Measurements from ENCODE around the gene MFSD12.
"Not testable (repeated sequence)": the region's sequence is repeated elsewhere in the genome, so short reads cannot be mapped to it uniquely, and the experiment has no call there.

Gene MFSD12

DNA sequence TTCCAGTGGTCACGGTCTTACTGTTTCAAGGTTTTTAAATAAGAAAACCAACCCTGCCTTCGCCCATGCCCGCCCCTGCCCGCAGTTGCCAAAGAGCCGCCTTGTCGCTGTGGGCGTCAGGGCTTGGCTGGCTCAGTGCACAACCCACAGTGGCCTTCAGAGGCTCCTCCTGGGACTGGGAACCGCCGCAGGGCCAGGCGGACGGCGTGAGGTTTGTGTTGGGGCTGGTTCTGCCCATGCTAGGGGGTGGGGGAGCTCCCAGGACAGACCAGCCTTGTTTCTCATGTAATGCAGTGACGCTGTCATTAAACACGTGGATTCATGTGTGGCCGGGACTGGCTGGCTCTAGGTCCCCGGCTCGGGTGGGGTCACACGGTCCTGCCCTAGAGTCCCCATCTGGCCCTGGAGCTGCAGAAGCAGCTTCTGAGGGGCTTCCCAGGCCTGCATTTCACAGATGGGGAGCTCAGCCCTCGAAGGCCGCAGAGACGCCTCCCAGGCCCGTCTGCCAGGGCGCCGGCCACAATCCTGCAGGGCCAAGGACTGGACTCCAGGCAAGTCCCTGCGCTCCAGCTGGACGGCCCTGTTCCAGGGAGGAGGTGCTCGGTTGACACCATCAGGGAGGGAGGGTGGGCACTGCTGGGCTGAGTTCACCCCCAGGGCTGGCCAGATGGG lies 20.8 kb downstream of the MFSD12 start:
- no peak for FAIRE-seq

- FAIRE-seq: no peak
Measured at GRCh38 chr19:3535981-3536380, 21.4 kb downstream of the MFSD12 start.

GRCh38 chr19:3535563-3535965 lies 21.8 kb downstream of the MFSD12 start:
- no peak for FAIRE-seq

DNA sequence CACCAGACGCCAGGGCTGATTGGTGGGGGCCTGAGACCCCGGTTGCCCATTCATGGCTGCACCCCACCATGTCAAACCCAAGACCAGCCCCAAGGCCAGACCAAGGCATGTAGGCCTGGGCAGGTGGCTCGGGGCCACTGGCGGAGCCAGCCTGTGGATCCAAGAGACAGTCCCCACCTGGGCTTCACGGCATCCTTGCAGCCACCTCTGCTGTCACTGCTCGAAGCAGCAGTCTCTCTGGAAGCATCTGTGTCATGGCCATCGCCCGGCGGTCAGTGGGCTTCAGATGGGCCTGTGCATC lies 22.2 kb downstream of the MFSD12 start:
- no peak for FAIRE-seq

DNA sequence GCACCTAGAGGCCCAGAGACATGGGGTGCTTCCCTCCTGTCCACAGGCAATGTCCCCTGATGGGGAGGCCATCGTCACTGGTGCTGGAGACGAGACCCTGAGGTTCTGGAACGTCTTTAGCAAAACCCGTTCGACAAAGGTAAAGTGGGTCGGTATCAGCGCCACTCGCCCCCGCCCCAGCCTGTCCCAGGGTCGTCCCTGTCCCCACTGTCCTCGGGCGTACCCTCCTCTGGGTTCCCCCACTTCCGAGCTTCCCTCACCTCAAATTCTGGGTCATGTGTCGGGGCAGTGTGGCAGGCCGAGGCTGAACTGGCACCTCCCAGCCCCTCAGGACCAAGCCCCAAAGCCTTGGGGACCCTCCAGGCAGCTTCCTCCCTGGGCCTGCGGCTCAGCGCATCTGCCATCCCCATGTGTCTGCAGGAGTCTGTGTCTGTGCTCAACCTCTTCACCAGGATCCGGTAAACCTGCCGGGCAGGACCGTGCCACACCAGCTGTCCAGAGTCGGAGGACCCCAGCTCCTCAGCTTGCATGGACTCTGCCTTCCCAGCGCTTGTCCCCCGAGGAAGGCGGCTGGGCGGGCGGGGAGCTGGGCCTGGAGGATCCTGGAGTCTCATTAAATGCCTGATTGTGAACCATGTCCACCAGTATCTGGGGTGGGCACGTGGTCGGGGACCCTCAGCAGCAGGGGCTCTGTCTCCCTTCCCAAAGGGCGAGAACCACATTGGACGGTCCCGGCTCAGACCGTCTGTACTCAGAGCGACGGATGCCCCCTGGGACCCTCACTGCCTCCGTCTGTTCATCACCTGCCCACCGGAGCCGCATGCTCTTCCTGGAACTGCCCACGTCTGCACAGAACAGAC lies 22.8 kb downstream of the MFSD12 start:
- no peak for FAIRE-seq

DNA sequence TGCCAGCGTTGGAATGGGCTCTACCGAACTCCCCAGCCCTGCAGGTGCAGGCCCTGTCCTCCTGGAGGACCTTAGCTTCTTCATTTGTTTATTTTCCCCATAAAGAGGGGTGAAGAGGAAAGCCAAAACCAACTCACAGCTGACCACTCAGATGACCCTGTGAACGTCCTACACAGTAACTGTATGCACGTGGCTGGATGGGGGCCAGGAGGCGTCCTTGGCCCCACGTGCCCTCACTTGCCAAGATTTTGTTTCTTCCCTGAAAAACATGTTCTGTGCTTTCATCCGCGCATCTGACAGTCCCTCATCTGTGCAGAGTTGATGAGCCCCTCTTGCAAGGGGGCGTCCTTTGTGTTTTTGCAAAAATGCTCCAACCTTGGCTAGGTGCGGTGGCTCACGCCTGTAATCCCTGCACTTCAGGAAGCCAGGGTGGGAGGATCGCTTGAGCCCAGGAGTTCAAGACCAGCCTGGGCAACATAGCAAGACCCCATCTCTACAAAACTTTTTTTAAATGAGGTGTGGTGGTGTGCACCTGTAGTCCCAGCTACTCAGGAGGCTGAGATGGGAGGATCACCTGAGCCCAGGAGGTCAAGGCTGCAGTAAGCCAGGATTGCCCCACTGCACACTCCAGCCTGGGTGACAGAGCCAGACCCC lies 23.7 kb downstream of the MFSD12 start:
- FAIRE-seq: no peak

DNA sequence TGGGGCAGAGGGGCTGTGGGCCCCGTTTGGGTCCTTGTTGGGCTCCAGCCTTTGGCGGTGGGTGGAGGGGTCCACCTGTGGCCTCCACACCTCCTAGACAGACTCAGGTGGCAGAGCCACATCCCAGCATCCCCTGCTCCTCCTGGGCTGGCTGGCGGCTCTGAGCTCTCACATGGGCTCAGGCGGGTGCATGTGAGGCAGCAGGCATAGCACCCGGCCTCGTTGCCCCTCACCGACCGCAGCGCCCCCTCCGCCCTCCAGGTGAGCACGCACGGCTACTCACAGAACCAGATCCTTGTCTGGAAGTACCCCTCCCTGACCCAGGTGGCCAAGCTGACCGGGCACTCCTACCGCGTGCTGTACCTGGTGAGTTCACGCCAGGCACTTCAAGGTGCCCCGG lies 24.4 kb downstream of the MFSD12 start:
- FAIRE-seq: no peak

GRCh38 chr19:3532154-3532786 lies 25.1 kb downstream of the MFSD12 start:
- FAIRE-seq: no peak

DNA sequence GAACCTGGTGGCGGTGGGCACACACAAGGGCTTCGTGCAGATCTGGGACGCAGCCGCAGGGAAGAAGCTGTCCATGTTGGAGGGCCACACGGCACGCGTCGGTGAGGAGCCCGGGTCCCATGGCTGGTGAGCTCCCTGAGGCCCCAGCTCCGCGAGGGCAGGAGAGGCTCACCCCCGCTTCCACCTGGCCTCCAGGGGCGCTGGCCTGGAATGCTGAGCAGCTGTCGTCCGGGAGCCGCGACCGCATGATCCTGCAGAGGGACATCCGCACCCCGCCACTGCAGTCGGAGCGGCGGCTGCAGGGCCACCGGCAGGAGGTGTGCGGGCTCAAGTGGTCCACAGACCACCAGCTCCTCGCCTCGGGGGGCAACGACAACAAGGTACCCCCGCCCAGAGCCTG lies 25.7 kb downstream of the MFSD12 start:
- no peak for FAIRE-seq

- no peak for FAIRE-seq
Measured at GRCh38 chr19:3530389-3530788, 27.0 kb downstream of the MFSD12 start.

- FAIRE-seq: not testable (repeated sequence)
Measured at GRCh38 chr19:3529299-3529698, 28.1 kb downstream of the MFSD12 start.

GRCh38 chr19:3528539-3529211 lies 28.7 kb downstream of the MFSD12 start:
- FAIRE-seq: no peak

DNA sequence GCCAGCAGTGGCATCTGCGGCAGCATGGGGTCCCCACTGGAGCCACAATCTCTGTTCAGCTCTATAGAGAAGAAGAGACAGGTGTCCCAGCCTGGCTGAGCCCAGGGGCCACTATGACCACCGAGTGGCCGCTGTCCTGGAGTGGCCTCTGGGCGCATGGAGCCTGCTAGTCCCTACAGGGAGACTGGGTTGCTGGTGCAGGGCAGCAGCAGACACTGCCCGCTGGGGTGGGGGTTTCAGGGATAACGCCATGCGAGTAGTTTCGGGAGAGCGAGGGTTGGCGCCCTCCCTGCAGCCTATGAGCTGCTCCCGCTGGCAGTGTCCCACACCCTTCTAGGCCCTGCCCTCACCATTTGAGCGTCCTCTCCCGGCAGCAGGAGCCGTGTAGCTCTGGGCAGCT lies 29.3 kb downstream of the MFSD12 start:
- no peak for FAIRE-seq

- no peak for FAIRE-seq
Measured at GRCh38 chr19:3527238-3527910, 30.0 kb downstream of the MFSD12 start.

DNA sequence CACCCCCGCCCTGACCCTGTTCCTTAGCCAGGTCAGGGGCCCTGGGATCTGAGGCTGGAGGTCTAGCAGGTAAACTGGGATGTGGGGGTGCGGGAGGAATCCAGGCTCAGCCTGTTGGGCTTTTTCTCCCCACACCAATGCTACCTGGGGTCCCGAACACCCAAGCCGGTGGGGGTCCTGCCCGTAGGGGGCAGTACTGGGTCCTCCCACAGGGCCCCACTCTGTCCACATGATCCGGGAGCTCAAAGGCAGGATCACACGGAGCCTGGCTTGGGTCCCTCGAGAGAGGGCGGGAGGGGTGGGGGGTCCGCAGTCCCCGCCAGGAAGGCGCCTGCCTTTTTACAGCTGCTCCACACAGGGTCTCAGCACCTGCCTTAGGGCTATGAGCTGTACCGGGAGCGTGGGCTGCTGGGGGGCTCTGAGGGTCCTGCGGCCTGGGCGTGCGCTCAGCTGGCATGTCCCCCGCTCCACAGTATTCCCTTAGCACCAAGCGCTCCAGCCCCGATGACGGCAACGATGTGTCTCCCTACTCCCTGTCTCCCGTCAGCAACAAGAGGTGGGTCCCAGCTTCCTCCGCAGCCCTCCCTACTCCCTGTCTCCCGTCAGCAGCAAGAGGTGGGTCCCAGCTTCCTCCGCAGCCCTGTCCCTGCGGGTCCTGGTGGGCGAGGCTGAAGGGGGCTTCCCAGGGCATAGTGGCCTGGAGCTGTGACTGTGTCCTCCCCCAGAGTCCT lies 30.7 kb downstream of the MFSD12 start:
- no peak for FAIRE-seq

DNA sequence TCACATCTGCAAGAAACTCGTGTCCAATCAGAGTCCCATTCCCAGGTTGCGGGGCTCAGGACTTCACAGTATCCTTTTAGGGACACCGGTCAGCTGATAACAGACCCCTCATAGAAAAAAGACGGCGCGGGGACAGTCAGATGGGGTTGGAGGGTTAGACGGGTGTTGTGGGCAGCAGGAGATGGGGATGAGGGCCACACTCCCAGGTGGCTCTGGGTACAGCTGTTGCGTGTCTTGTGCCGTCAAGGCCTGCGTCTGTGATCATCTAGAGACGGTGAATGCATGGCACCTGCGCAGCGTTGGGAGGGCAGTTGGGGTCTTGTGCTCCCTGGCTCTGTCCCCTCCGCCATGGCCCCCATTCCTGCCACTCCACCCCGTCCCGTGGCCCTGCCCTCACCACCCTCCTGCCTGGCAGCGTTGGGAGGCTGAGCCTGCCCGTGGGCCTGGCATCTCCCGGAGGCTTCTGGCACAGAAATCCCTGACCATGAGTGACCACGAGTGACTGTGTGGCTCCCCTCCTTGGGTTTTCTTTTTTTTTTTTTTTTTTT lies 32.4 kb downstream of the MFSD12 start:
- no peak for FAIRE-seq

- no peak for FAIRE-seq
Measured at GRCh38 chr19:3524078-3524842, 33.1 kb downstream of the MFSD12 start.

DNA sequence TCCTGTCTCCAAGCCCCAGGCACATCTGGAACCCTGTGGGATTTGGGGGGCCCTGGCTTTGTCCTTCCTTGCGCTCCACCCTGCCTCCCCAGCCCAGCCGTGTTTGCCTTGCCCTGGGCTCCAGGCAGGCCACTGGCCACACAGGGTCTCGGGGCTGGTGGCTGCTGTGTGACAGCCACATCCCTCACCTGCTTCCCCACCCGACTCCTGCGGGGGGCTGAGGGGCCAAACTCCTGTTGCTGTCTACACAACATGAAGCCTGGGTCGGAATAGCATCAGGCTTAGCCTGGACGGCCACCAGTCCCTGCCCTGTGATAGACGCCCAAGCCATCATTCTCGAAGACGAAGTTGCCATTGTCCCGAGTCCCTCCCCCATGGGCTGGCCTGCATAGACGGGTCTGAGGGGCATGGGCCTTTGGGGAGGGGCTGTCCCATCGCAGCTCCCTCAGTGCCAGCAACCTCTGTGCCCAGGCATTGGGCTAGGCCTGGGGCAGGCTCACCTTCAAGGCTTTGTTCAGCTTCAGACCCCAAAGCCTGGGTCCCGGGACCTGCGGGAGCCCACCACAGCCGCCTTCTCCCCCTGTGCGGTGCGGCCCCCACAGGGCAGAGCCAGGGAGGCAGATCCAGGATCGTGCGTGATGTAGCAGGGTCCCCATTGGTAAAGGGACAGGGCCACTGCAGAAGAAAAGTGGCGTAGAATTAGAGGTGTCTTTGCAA lies 33.9 kb downstream of the MFSD12 start:
- FAIRE-seq: no peak

DNA sequence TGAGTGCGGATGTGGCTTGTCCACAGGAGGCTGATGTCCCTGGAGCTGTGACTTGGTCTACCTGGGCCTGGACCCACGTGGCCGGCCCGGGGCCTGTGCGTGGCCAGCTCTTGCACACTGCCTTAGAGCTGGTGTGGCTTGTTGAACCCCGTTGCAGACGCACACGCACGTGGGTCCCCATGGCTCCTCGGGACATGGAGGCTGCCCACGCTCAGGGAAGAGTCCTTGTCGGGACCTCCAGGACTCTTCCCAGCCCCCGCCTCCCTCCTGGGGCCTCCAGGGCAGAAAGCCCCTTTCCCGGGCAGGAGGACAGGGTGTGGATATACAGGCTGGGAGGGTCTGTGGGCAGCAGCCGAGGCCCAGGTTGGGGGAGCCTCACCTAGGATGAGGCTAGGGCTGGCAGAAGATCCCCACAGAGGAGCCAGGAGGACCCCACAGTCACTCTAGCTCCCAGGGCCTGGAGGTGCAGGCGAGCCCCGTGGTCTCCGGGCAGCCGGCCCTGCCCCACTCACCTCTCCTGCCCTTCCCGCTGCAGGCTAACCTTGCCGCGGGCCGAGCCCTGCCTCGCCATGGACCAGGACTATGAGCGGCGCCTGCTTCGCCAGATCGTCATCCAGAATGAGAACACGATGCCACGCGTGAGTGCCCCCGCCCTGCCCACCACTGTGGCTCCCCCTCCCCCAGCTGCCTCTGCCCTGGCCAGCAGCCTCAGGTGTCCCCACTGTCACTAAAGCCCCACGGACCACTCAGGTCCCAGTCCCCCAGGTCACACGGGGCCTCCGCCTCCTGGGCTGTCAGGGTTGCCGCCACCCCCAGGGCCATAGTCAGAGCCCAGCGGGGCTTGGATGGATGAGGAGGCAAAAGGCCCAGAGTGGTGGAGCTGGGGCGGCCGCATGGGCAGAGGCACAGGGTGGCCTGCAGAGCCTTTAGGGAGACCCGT lies 34.7 kb downstream of the MFSD12 start:
- no peak for FAIRE-seq

Data from A204.1 (cell line).